GM19023 (cell line): ENCODE measurements around the gene LRRC2.
A peak's percentile ranks its signal among the peaks of the same experiment; 100 is the strongest.
"Not testable (repeated sequence)": the region's sequence is repeated elsewhere in the genome, so short reads cannot be mapped to it uniquely, and the experiment has no call there.

Experiments
- ATAC-seq: cut with Tn5 transposase; IDR thresholded peaks from one replicate; pipeline ENCODE4 v1.9.1; 2021; ENCODE audit warnings: mild to moderate bottlenecking, moderate library complexity; ENCODE audit not compliant: unreplicated experiment

Gene LRRC2

GRCh38 chr3:46558184-46559043 lies 7.7 kb downstream of the LRRC2 start:
- peak; percentile 94 for ATAC-seq

GRCh38 chr3:46557814-46558183 lies 8.3 kb downstream of the LRRC2 start:
- ATAC-seq = no peak

- no peak for ATAC-seq
These were observed 12.9 kb downstream of the LRRC2 start for GRCh38 chr3:46553154-46553553.

GRCh38 chr3:46552538-46552937 lies 13.6 kb downstream of the LRRC2 start:
- ATAC-seq = no peak

GRCh38 chr3:46551615-46552014 lies 14.5 kb downstream of the LRRC2 start:
- no peak for ATAC-seq

GRCh38 chr3:46549989-46550388 lies 16.1 kb downstream of the LRRC2 start:
- ATAC-seq = no peak

GRCh38 chr3:46549408-46549904 lies 16.6 kb downstream of the LRRC2 start:
- ATAC-seq = no peak

GRCh38 chr3:46548611-46549010 lies 17.5 kb downstream of the LRRC2 start:
- ATAC-seq = not testable (repeated sequence)

GRCh38 chr3:46546896-46547440 lies 19.1 kb downstream of the LRRC2 start:
- no peak for ATAC-seq

- ATAC-seq = no peak
These were observed 20.1 kb downstream of the LRRC2 start for GRCh38 chr3:46545818-46546630.

GRCh38 chr3:46544771-46545503 lies 21.2 kb downstream of the LRRC2 start:
- ATAC-seq = no peak

GRCh38 chr3:46542801-46543201 lies 23.3 kb downstream of the LRRC2 start:
- no peak for ATAC-seq

- ATAC-seq = no peak
These were observed 23.8 kb downstream of the LRRC2 start for GRCh38 chr3:46542344-46542743.

- ATAC-seq = no peak
These were observed 24.3 kb downstream of the LRRC2 start for GRCh38 chr3:46541835-46542234.

- no peak for ATAC-seq
These were observed 25.6 kb downstream of the LRRC2 start for GRCh38 chr3:46540550-46540949.

- no peak for ATAC-seq
These were observed 26.6 kb downstream of the LRRC2 start for GRCh38 chr3:46539443-46540005.

- peak; percentile 72 for ATAC-seq
These were observed 27.2 kb downstream of the LRRC2 start for GRCh38 chr3:46538803-46539442.

- not testable (repeated sequence) for ATAC-seq
These were observed 27.7 kb downstream of the LRRC2 start for GRCh38 chr3:46538425-46538802.

- no peak for ATAC-seq
These were observed 28.3 kb downstream of the LRRC2 start for GRCh38 chr3:46537779-46538178.

- ATAC-seq = no peak
These were observed 28.8 kb downstream of the LRRC2 start for GRCh38 chr3:46537316-46537715.
